HG03045 (cell line): ENCODE results near the gene SLC2A5.
"Not testable (repeated sequence)": the region's sequence is repeated elsewhere in the genome, so short reads cannot be mapped to it uniquely, and the experiment has no call there.

Source experiments
- ATAC-seq: cut with Tn5 transposase; IDR thresholded peaks from one replicate; pipeline ENCODE4 v1.9.1; 2021; ENCODE audit warnings: mild to moderate bottlenecking, moderate library complexity; ENCODE audit not compliant: unreplicated experiment

Gene SLC2A5

DNA sequence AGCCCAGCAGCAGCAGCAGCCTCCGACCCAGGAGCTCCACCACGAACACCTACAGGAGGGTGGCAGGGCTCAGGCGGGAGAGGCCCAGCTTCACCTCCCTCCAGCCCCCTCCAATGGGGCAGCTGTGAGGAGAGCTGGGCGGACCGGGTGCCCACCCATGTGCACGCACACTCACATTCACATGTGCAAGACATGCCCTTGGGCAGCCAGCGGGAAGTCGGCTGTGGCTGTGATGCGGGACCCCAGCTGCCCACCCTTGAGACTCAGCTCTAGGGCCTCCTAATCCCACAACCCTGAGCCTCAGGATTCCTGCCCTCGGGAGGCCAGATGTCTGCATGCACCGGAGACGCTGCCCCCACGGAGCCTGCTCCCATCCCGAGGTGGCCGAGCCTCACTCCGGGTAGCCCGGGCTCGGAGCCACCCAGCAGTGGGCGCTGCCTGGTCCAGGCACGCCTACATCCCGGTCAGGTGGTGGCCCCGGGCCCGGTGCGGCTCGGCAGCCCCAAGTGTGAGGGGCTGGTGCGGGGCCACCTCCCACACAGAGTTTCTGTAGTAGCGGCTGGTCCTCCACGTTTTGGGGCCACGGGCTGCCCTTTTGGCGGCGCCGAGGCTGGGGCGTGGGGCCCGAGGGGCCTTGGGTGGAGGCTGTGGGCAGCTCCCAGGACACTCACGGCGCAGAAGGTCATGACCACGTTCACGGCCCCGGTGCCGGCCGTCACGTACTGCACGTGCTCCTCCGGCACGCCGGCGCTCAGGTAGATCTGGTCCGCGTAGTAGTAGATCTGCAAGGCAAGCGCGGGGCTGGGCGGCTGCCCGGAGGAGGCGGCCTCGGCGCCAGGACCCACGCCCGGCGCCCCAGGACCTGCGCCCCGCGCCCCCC, 30.3 kb downstream of the SLC2A5 start:
- no peak for ATAC-seq

DNA sequence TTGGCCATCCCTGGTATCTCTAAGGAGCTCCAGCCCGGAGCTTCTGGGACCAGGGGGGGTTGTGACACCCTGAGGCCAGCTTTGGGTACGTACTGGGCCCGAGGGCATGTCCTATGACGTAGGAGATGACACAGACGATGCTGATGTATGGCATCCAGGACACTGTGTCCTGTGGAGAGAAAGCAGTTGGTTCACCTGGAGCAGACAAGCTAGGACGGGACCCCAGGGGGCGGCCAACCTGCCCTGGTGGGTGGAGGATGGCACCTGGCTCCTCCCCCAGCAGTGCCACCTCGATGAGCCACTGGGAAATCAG, 31.1 kb downstream of the SLC2A5 start:
- no peak for ATAC-seq

DNA sequence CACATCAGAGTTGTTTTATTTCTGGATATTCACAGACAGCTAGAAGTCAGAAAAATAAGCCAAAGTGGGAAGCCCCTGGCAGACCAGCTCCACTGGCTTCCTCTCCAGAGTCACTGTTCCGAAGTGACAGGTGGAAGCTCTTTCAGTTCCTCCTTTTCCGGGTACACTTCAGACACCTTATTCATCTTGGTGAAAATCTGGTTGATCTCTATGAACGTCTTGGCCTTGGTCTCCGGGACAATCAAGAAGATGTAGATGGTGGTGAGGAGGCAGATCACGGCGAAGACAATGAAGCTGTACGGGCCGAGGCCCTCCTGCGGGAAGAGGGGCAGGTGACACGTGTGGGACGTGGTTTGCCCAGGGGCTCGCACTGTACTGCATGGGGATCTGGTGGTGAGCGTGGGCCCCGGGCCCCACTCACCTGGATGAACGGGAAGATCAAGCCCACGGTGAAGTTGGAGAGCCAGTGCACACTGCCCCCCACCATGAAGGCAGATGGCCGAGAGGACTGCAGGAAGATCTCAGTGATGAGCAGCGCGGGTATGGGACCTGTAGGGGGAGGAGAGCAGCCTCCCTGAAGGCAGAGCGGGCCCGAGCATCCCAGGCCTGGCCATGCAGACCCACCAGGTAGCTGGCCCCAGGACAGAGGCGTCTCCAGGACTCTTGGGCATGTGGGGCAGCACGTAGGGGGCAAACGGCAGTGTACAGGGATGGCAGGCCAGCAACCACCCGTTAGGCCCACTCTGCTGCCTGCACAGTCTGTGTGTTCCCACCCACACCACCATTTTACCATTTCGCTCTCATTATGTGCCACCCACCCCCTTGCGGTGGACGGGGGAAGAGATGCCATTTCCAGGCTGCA, 31.7 kb downstream of the SLC2A5 start:
- ATAC-seq = no peak

DNA sequence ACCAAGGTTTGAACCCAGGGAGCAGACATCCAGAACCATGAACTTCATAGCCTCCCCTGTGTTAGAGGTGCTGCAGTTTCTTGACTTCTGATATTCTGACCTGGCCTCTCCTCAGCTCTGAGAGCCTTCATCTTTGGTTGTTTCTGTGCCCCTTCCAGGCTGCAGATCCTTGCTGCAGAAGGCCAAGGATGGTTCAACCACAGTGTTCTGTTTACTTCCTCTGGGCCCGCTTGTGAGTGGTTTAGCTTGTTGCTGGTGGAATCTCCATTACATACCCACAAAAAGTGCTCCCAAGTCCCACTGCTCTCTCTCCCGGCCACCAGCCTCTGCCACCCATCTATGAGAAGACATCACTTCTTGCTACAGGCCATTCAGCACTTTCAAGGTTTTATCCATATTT, 34.2 kb downstream of the SLC2A5 start:
- no peak for ATAC-seq

GRCh38 chr1:9033363-9033762, 36.1 kb downstream of the SLC2A5 start:
- ATAC-seq = no peak

GRCh38 chr1:9031484-9032259, 37.8 kb downstream of the SLC2A5 start:
- no peak for ATAC-seq

- not testable (repeated sequence) for ATAC-seq
Observed at GRCh38 chr1:9031077-9031476, 38.4 kb downstream of the SLC2A5 start.

- ATAC-seq = no peak
Observed at GRCh38 chr1:9028921-9029705, 40.3 kb downstream of the SLC2A5 start.

DNA sequence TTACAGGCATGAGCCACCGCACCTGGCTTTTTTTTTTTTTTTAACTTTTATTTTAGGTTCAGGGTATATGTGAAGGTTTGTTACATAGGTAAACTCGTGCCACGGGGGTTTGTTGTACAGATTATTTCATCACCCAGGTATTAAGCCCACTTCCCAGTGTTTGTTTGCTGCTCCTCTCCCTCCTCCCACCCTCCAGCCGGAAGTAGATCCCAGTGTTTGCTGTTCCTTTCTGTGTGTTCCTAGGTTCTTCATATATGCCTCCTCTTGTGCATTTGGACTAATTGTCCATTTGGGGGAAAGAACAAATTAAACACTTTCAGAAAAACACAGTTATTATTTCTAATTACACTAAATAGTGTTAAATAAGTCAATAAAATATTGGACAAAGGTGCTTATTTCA, 42.1 kb downstream of the SLC2A5 start:
- ATAC-seq = no peak

- no peak for ATAC-seq
Observed at GRCh38 chr1:9025449-9025848, 44.0 kb downstream of the SLC2A5 start.

DNA sequence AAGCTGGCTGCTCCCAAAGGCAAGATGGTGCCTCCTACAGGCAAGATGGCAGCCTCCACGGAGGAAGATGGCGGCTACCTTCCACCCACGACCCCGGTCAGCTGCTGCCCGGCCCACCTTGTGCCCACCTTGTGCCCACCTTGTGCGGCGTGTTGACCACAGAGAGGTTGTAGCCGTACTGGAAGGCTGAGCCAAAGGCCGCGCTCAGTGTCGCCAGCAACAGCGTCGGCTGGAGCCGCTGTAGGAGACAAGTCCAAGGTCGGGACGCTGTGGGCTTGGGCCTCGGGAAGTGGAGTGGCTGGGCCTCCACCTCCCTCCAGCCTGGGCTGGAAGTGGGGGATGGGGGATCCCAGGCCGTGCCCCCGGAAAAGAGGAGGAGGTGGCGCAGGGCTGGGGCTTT, 44.6 kb downstream of the SLC2A5 start:
- no peak for ATAC-seq

DNA sequence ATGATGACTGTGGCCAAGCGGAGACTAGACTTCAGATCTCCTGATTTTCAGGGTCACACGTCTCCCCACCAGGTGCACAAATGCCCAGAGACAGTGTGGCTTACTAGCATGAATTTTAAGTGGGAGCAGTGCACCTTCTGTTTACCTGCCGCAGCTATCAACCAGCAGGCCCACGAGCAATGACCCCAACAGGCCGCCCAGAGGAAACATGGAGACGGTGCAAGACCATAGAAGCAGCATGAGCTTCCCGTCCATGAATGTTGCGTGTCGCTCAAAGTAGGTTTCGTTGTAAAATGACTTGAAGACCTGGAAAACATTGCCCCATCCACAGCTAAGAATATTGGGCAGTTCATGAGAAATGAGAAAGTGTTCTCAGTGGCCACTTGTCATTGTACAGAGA, 46.7 kb downstream of the SLC2A5 start:
- no peak for ATAC-seq

- not testable (repeated sequence) for ATAC-seq
Observed at GRCh38 chr1:9022026-9022738, 47.3 kb downstream of the SLC2A5 start.

- no peak for ATAC-seq
Observed at GRCh38 chr1:9020305-9020704, 49.1 kb downstream of the SLC2A5 start.

GRCh38 chr1:9019896-9020295, 49.5 kb downstream of the SLC2A5 start:
- no peak for ATAC-seq

- ATAC-seq = no peak
Observed at GRCh38 chr1:9018333-9018732, 51.1 kb downstream of the SLC2A5 start.

- ATAC-seq = no peak
Observed at GRCh38 chr1:9016455-9016854, 53.0 kb downstream of the SLC2A5 start.

DNA sequence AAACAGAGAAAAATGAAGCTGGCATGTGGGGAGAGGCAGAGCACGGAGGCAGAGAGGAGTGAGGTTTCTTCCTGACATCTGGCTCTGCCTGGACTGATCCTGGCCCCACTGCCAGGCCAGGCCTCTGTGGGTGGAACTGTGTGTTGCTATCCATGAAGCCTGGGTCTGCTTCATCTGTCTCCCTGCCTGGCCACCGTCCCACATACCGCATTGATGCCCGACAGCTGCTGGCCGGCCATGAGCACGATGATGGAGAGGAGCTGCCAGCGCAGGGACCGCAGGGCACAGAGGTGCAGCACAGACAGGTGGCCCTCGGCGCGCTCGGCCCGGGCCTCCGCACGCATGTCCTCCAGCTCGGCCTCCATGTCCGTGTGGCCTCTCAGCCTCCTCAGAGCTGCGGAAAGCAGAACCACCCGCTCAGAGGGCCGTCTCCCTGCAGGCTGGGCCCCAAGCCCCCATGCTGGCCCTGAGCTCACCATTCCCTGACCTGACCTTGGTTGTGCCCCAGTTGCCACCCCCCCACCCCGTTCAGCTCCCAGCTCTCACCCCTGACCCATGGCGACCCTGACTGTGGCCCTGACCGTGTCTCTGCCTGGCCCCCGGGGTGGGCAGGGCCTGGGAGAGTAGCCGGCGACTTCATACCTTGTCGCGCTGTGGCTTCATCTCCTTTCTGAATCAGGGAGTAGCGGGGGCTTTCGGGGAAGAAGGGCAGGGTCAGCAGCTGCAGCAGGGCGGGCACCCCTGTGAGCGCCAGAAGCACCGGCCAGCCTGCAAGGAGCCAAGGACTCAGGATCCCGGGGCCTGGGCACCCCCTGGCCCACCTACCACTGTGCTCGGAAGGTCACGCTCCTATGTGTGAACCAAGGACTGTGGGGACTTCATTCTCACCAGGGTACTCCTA, 54.7 kb downstream of the SLC2A5 start:
- no peak for ATAC-seq

DNA sequence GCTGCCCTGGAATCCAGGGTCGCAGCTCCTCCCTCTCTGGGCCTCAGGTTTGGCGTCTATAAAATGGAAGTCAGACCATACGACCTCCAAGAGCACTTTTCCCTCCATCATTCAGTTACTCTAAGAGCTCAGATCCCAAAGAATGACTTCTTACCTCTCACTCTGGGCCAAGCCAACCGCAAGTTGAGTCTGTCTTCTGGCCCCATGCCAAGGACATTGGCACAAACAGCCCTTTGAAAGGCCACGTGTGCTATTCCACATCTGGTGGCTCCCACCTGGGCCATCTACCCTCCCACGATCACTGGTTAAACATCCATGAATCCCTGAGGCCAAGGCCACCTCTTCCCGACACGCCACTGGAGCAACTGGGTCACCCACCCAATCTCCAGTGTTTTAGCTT, 55.6 kb downstream of the SLC2A5 start:
- ATAC-seq = no peak
